HEK293 (cell line): Measurements from ENCODE around the gene ZNF764.

Source experiments
- CTCF ChIA-PET: fragments of 350-600 bp; formaldehyde crosslinking; extraction: SDS; loops from one replicate; lab custom pipeline; 2021; ENCODE audit warnings: antibody characterized with exemption; lab: Yijun Ruan, JAX
- POLR2A ChIA-PET: fragments of 300-600 bp; formaldehyde crosslinking; extraction: SDS; loops from one replicate; lab custom pipeline; 2020; ENCODE audit warnings: antibody characterized with exemption, inconsistent platforms; lab: Yijun Ruan, JAX
- H3K27ac ChIP-seq: fragments of 200-500 bp; sonication (Bioruptor generic); 2 replicates; pipeline ENCODE4 v1.5.1; 2014; ENCODE audit warnings: low read depth, low read length, control low read depth, inconsistent platforms; ENCODE audit errors: extremely low read depth
- H3K36me3 ChIP-seq, 2 experiments: fragments of 200-500 bp in 1 of 2; sonication (Bioruptor generic) in 1 of 2; 1 replicate in 1 of 2; 2 replicates in 1 of 2; pipeline ENCODE4 v1.5.1; 2014 to 2017; ENCODE audit warnings: inconsistent platforms in 2 of 2, low read length in 2 of 2; ENCODE audit not compliant: control insufficient read depth in 2 of 2, insufficient read depth in 1 of 2
- H3K4me1 ChIP-seq: fragments of 200-500 bp; sonication (Bioruptor generic); 2 replicates; pipeline ENCODE4 v1.5.1; 2014; ENCODE audit warnings: mild to moderate bottlenecking, low read length, inconsistent platforms; ENCODE audit not compliant: control insufficient read depth, insufficient read depth
- H3K4me3 ChIP-seq: 2 replicates; pipeline ENCODE4 v1.5.1; 2011; ENCODE audit warnings: low read depth, mild to moderate bottlenecking, control low read depth, low read length, moderate library complexity
- H3K9me3 ChIP-seq: fragments of 200-500 bp; sonication (Bioruptor generic); 2 replicates; pipeline ENCODE4 v1.5.1; 2014; ENCODE audit warnings: low read depth, low read length, inconsistent platforms; ENCODE audit not compliant: control insufficient read depth, insufficient read depth
- AEBP2 ChIP-seq: fragments of 450-650 bp; formaldehyde crosslinking; IDR thresholded peaks from 2 replicates; pipeline ENCODE4 v1.5.1; 2016; ENCODE audit warnings: missing biosample characterization, missing genetic modification characterization, borderline replicate concordance
- CTCF ChIP-seq: fragments of 450-650 bp; formaldehyde crosslinking; IDR thresholded peaks from 2 replicates; pipeline ENCODE4 v1.5.1; 2016; ENCODE audit warnings: missing biosample characterization, missing genetic modification characterization
- KLF8 ChIP-seq: fragments of 450-650 bp; formaldehyde crosslinking; IDR thresholded peaks from 2 replicates; pipeline ENCODE4 v1.5.1; 2016; ENCODE audit warnings: missing biosample characterization, missing genetic modification characterization
- YY2 ChIP-seq: fragments of 450-650 bp; formaldehyde crosslinking; IDR thresholded peaks from 2 replicates; pipeline ENCODE4 v1.5.1; 2016; ENCODE audit warnings: missing biosample characterization, missing genetic modification characterization
- ZFHX2 ChIP-seq: fragments of 450-650 bp; formaldehyde crosslinking; conservative IDR thresholded peaks from 2 replicates; pipeline ENCODE4 v1.5.1; 2016; ENCODE audit warnings: missing biosample characterization, missing genetic modification characterization
- ZFP41 ChIP-seq: fragments of 450-650 bp; formaldehyde crosslinking; IDR thresholded peaks from 2 replicates; pipeline ENCODE4 v1.5.1; 2016; ENCODE audit warnings: missing biosample characterization, missing genetic modification characterization, borderline replicate concordance
- ZNF169 ChIP-seq: fragments of 450-650 bp; formaldehyde crosslinking; IDR thresholded peaks from 2 replicates; pipeline ENCODE4 v1.5.1; 2016; ENCODE audit warnings: missing biosample characterization, missing genetic modification characterization
- ZNF18 ChIP-seq: fragments of 450-650 bp; formaldehyde crosslinking; IDR thresholded peaks from 2 replicates; pipeline ENCODE4 v1.5.1; 2016; ENCODE audit warnings: missing biosample characterization, missing genetic modification characterization
- ZNF214 ChIP-seq: fragments of 450-650 bp; formaldehyde crosslinking; IDR thresholded peaks from 2 replicates; pipeline ENCODE4 v1.5.1; 2017; ENCODE audit warnings: missing biosample characterization, mild to moderate bottlenecking, missing genetic modification characterization, borderline replicate concordance
- ZNF24 ChIP-seq: fragments of 450-650 bp; formaldehyde crosslinking; IDR thresholded peaks from 2 replicates; pipeline ENCODE4 v1.5.1; 2016; ENCODE audit warnings: missing biosample characterization, missing genetic modification characterization
- ZNF280D ChIP-seq: fragments of 450-650 bp; formaldehyde crosslinking; IDR thresholded peaks from 2 replicates; pipeline ENCODE4 v1.5.1; 2016; ENCODE audit warnings: missing biosample characterization, missing genetic modification characterization
- ZNF302 ChIP-seq: fragments of 450-650 bp; formaldehyde crosslinking; IDR thresholded peaks from 2 replicates; pipeline ENCODE4 v1.5.1; 2016; ENCODE audit warnings: missing biosample characterization, missing genetic modification characterization, low read depth
- ZNF354C ChIP-seq: fragments of 450-650 bp; formaldehyde crosslinking; IDR thresholded peaks from 2 replicates; pipeline ENCODE4 v1.5.1; 2016; ENCODE audit warnings: missing biosample characterization, missing genetic modification characterization, low read depth, borderline replicate concordance
- ZNF398 ChIP-seq: fragments of 450-650 bp; formaldehyde crosslinking; IDR thresholded peaks from 2 replicates; pipeline ENCODE4 v1.5.1; 2017; ENCODE audit warnings: missing biosample characterization, missing genetic modification characterization
- ZNF416 ChIP-seq: fragments of 450-650 bp; formaldehyde crosslinking; IDR thresholded peaks from 2 replicates; pipeline ENCODE4 v1.5.1; 2016; ENCODE audit warnings: missing biosample characterization, missing genetic modification characterization
- ZNF530 ChIP-seq: fragments of 450-650 bp; formaldehyde crosslinking; IDR thresholded peaks from 2 replicates; pipeline ENCODE4 v1.5.1; 2016; ENCODE audit warnings: low read depth, missing biosample characterization, missing genetic modification characterization
- ZNF626 ChIP-seq: fragments of 450-650 bp; sonication (Bioruptor Pico); formaldehyde crosslinking; IDR thresholded peaks from 2 replicates; pipeline ENCODE4 v1.5.1; 2018; ENCODE audit warnings: missing biosample characterization, missing genetic modification characterization, inconsistent platforms
- ZNF629 ChIP-seq: fragments of 450-650 bp; formaldehyde crosslinking; IDR thresholded peaks from 2 replicates; pipeline ENCODE4 v1.5.1; 2017; ENCODE audit warnings: missing biosample characterization, missing genetic modification characterization
- ZNF654 ChIP-seq: fragments of 450-650 bp; formaldehyde crosslinking; IDR thresholded peaks from 2 replicates; pipeline ENCODE4 v1.5.1; 2016; ENCODE audit warnings: low read depth, missing biosample characterization, missing genetic modification characterization
- ZNF658 ChIP-seq: fragments of 450-650 bp; formaldehyde crosslinking; IDR thresholded peaks from 2 replicates; pipeline ENCODE4; 2016; ENCODE audit warnings: missing biosample characterization, missing genetic modification characterization
- ZNF76 ChIP-seq: fragments of 450-650 bp; formaldehyde crosslinking; IDR thresholded peaks from 2 replicates; pipeline ENCODE4; 2016; ENCODE audit warnings: low read depth, missing biosample characterization, missing genetic modification characterization, borderline replicate concordance
- ZNF792 ChIP-seq: fragments of 450-650 bp; formaldehyde crosslinking; IDR thresholded peaks from 2 replicates; pipeline ENCODE4 v1.5.1; 2016; ENCODE audit warnings: missing biosample characterization, missing genetic modification characterization
- ZNF837 ChIP-seq: fragments of 450-650 bp; formaldehyde crosslinking; IDR thresholded peaks from 2 replicates; pipeline ENCODE4 v1.5.1; 2016; ENCODE audit warnings: missing biosample characterization, missing genetic modification characterization
- ZNF843 ChIP-seq: fragments of 450-650 bp; formaldehyde crosslinking; IDR thresholded peaks from 2 replicates; pipeline ENCODE4 v1.5.1; 2016; ENCODE audit warnings: missing biosample characterization, missing genetic modification characterization
- ZSCAN16 ChIP-seq: fragments of 450-650 bp; formaldehyde crosslinking; IDR thresholded peaks from 2 replicates; pipeline ENCODE4 v1.5.1; 2016; ENCODE audit warnings: missing biosample characterization, missing genetic modification characterization
- ZXDB ChIP-seq: fragments of 450-650 bp; formaldehyde crosslinking; IDR thresholded peaks from 2 replicates; pipeline ENCODE4 v1.5.1; 2016; ENCODE audit warnings: missing biosample characterization, missing genetic modification characterization

ZNF764 gene

GRCh38 chr16:30548416-30549253, 9.5 kb downstream of the ZNF764 start:
- Histone ChIP-seq H3K9me3 (no peaks in the 10 kb centered on the region), H3K36me3 (peaks cover 0 to 9% of the 10 kb centered on the region in 2 experiments; a peak in 1 of 3 replicates), H3K4me3 (no peak overlapping the region), H3K27ac (no peak overlapping the region), H3K4me1 (peaks cover 11% of the 10 kb centered on the region)
- POLR2A ChIA-PET, result interaction anchor here (0.9 to 1.3 kb wide), 3 partner anchors 10 to 22 kb away, joined by 3 to 13 read pairs (median 3); partner anchors contain the start of gene ZNF764
- CTCF ChIA-PET, result interaction anchor here (0.7 to 2.6 kb wide), 3 partner anchors 13 to 127 kb away, joined by 3 to 6 read pairs (median 3); no protein-coding TSS in a partner anchor
- TF ChIP-seq ZFP41 (tag by site-specific recombination) (no peak), ZNF792 (no peak), ZNF169 (tag by site-specific recombination) (no peak), ZNF629 (tag by site-specific recombination) (0 out of 2 replicates have a peak, but pooled peaks have one; percentile 31), ZNF354C (tag by site-specific recombination) (no peak), ZNF280D (tag by site-specific recombination) (no peak), ZNF214 (tag by site-specific recombination) (no peak), ZNF76 (no peak), KLF8 (tag by site-specific recombination) (no peak), ZNF24 (tag by site-specific recombination) (no peak), ZNF626 (tag by site-specific recombination) (no peak), ZFHX2 (tag by site-specific recombination) (peak; percentile 78), AEBP2 (no peak), ZNF837 (tag by site-specific recombination) (no peak), ZNF398 (tag by site-specific recombination) (peak; percentile 48; the same call in 1 of the 2 replicates), ZSCAN16 (no peak), CTCF (no peak), ZNF18 (tag by site-specific recombination) (no peak), YY2 (tag by site-specific recombination) (no peak), ZNF654 (tag by site-specific recombination) (no peak), ZNF843 (tag by site-specific recombination) (no peak; the same call in 1 of the 2 replicates), ZNF416 (tag by site-specific recombination) (no peak), ZXDB (tag by site-specific recombination) (peak; percentile 20; the same call in 1 of the 2 replicates), ZNF658 (tag by site-specific recombination) (no peak), ZNF302 (no peak), ZNF530 (tag by site-specific recombination) (no peak)
